Neural cell (in vitro differentiated cells): ENCODE results near the gene MIEN1. TPM values are rescaled to one million over a fixed set of nuclear protein-coding genes. Genes with fewer than 3 reads are reported as not detected.

Experiments
- H2AFZ ChIP-seq: fragments of 200-600, 300-800 bp; sonication (generic), shearing (Covaris generic); 2 replicates; pipeline ENCODE4 v1.6.0; 2014; ENCODE audit warnings: low read depth, mild to moderate bottlenecking, antibody characterized with exemption, low read length, moderate library complexity
- H3F3A ChIP-seq: fragments of 200-600 bp; shearing (Covaris generic); 2 replicates; pipeline ENCODE4 v1.6.1; 2016; ENCODE audit warnings: mild to moderate bottlenecking, moderate library complexity, mixed read lengths, antibody characterized with exemption, low read length; ENCODE audit not compliant: insufficient read depth, poor library complexity, severe bottlenecking
- H3K27ac ChIP-seq: fragments of 200-600, 300-800 bp; sonication (generic), shearing (Covaris generic); 2 replicates; pipeline ENCODE4 v1.5.1; 2014; ENCODE audit warnings: mild to moderate bottlenecking, low read length, moderate library complexity
- H3K27me3 ChIP-seq: fragments of 300-800, 200-600 bp; sonication (generic), shearing (Covaris generic); 2 replicates; pipeline ENCODE4 v1.6.0; 2014; ENCODE audit warnings: mild to moderate bottlenecking, low read depth, low read length, moderate library complexity; ENCODE audit not compliant: insufficient read depth
- H3K36me3 ChIP-seq: fragments of 300-800, 200-600 bp; sonication (generic), shearing (Covaris generic); 2 replicates; pipeline ENCODE4 v1.5.1; 2014; ENCODE audit warnings: mild to moderate bottlenecking, antibody characterized with exemption, low read length, moderate library complexity; ENCODE audit not compliant: insufficient read depth
- H3K4me2 ChIP-seq: fragments of 300-800, 200-600 bp; sonication (generic), shearing (Covaris generic); 2 replicates; pipeline ENCODE4 v1.6.0; 2014; ENCODE audit warnings: mild to moderate bottlenecking, low read length
- H3K4me3 ChIP-seq: fragments of 300-800, 200-600 bp; sonication (generic), shearing (Covaris generic); 2 replicates; pipeline ENCODE4 v1.5.1; 2014; ENCODE audit warnings: mild to moderate bottlenecking, low read length, moderate library complexity
- H3K79me2 ChIP-seq: fragments of 200-600 bp; shearing (Covaris generic); replicated peaks from 2 replicates; pipeline ENCODE4 v1.6.0; 2014; ENCODE audit warnings: mild to moderate bottlenecking, low read length, moderate library complexity; ENCODE audit not compliant: insufficient read depth
- H3K9ac ChIP-seq: fragments of 300-800, 200-600 bp; sonication (generic), shearing (Covaris generic); 2 replicates; pipeline ENCODE4 v1.6.1; 2016; ENCODE audit warnings: mild to moderate bottlenecking, low read length, mixed read lengths
- H3K9me2 ChIP-seq: fragments of 200-600 bp; shearing (Covaris generic); 2 replicates; pipeline ENCODE4 v1.6.1; 2016; ENCODE audit warnings: mild to moderate bottlenecking, low read length, mixed read lengths; ENCODE audit not compliant: insufficient read depth
- H3K9me3 ChIP-seq: fragments of 200-600, 300-800 bp; sonication (generic), shearing (Covaris generic); 2 replicates; pipeline ENCODE4 v1.6.1; 2016; ENCODE audit warnings: mild to moderate bottlenecking, mixed run types, low read length, moderate library complexity, mixed read lengths
- H4K20me1 ChIP-seq: fragments of 200-600 bp; shearing (Covaris generic); 2 replicates; pipeline ENCODE4 v1.6.1; 2016; ENCODE audit warnings: mild to moderate bottlenecking, mixed run types; ENCODE audit not compliant: insufficient read depth
- CTCF ChIP-seq: fragments of 450-650 bp; IDR thresholded peaks from 2 replicates; pipeline ENCODE4 v1.5.1; 2014; ENCODE audit warnings: antibody characterized with exemption, mild to moderate bottlenecking, moderate library complexity; ENCODE audit not compliant: poor library complexity, severe bottlenecking
- EP300 ChIP-seq: fragments of 450-650 bp; conservative IDR thresholded peaks from 2 replicates; pipeline ENCODE4 v1.6.1; 2014; ENCODE audit warnings: antibody characterized with exemption, mild to moderate bottlenecking, moderate library complexity; ENCODE audit not compliant: poor library complexity, severe bottlenecking
- EZH2 ChIP-seq: fragments of 200-600, 300-800 bp; shearing (Covaris generic), sonication (generic); IDR thresholded peaks from 2 replicates; pipeline ENCODE4 v1.6.1; 2014; ENCODE audit warnings: antibody characterized with exemption, low read length, borderline replicate concordance, mild to moderate bottlenecking; ENCODE audit not compliant: insufficient read depth, poor library complexity, severe bottlenecking
- MXI1 ChIP-seq: fragments of 450-650 bp; conservative IDR thresholded peaks from 2 replicates; pipeline ENCODE4 v1.6.1; 2014; ENCODE audit warnings: antibody characterized with exemption, mild to moderate bottlenecking; ENCODE audit not compliant: poor library complexity, severe bottlenecking
- POLR2AphosphoS5 ChIP-seq: IDR thresholded peaks from 2 replicates; pipeline ENCODE4 v1.6.1; 2012
- RAD21 ChIP-seq: fragments of 450-650 bp; conservative IDR thresholded peaks from 2 replicates; pipeline ENCODE4 v1.6.1; 2014; ENCODE audit warnings: antibody characterized with exemption, mild to moderate bottlenecking, moderate library complexity
- REST ChIP-seq: IDR thresholded peaks from 2 replicates; pipeline ENCODE4 v1.6.1; 2012; ENCODE audit warnings: borderline replicate concordance
- SMC3 ChIP-seq: fragments of 450-650 bp; conservative IDR thresholded peaks from 2 replicates; pipeline ENCODE4 v1.6.1; 2014; ENCODE audit warnings: antibody characterized with exemption, mild to moderate bottlenecking, moderate library complexity; ENCODE audit not compliant: poor library complexity
- TAF1 ChIP-seq: IDR thresholded peaks from 2 replicates; pipeline ENCODE4 v1.6.1; 2012; ENCODE audit warnings: low read depth
- polyA plus RNA-seq: library from polyadenylated mRNA; depleted of rRNA; stranded (reverse); fragments of >200 nt; gene quantifications from 2 replicates; pipeline ENCODE4 v1.2.3, GENCODE V29; 2014

MIEN1 gene
- polyA plus RNA-seq, 1 donor from 2014 or later: 106 TPM

GRCh38 chr17:39724731-39725130 lies 5.6 kb downstream of the MIEN1 start:
- Histone ChIP-seq H3K27me3 (no peaks in the 10 kb centered on the region), H4K20me1 (no peaks in the 10 kb centered on the region), H3F3A (no peaks in the 10 kb centered on the region), H3K4me3 (no peak overlapping the region), H3K9me2 (no peaks in the 10 kb centered on the region), H3K9me3 (no peaks in the 10 kb centered on the region), H3K9ac (no peak overlapping the region), H3K79me2 (no peaks in the 10 kb centered on the region), H2AFZ (no peak overlapping the region), H3K36me3 (no peaks in the 10 kb centered on the region), H3K27ac (no peak overlapping the region), H3K4me2 (no peak overlapping the region)
- TF ChIP-seq REST: no peak
- TF ChIP-seq POLR2AphosphoS5: no peak
- TF ChIP-seq EZH2: no peak
- TF ChIP-seq EP300: no peak
- TF ChIP-seq TAF1: no peak
- no peak for TF ChIP-seq RAD21
- TF ChIP-seq SMC3: no peak
- no peak for TF ChIP-seq CTCF
- TF ChIP-seq MXI1: no peak

GRCh38 chr17:39722965-39723848 lies 7.1 kb downstream of the MIEN1 start:
- H3K27me3 ChIP-seq: no peaks in the 10 kb centered on the region
- no peaks in the 10 kb centered on the region for H4K20me1 ChIP-seq
- no peak overlapping the region for H3K27ac ChIP-seq
- no peak overlapping the region for H2AFZ ChIP-seq
- no peak overlapping the region for H3K4me3 ChIP-seq
- H3K9me2 ChIP-seq: no peaks in the 10 kb centered on the region
- no peak overlapping the region for H3K9ac ChIP-seq
- H3K79me2 ChIP-seq: no peaks in the 10 kb centered on the region
- H3K9me3 ChIP-seq: no peaks in the 10 kb centered on the region
- TF ChIP-seq RAD21 (no peak), SMC3 (no peak)
- H3K4me2 ChIP-seq: no peak overlapping the region
- H3F3A ChIP-seq: no peaks in the 10 kb centered on the region
- H3K36me3 ChIP-seq: no peaks in the 10 kb centered on the region
